ENCODE measurements around the gene STK24. TPM values are rescaled to one million over a fixed set of nuclear protein-coding genes. Genes with fewer than 3 reads are reported as not detected.

The STK24 gene
- total RNA-seq, 1 donor from 2014 or later = 168 TPM

DNA sequence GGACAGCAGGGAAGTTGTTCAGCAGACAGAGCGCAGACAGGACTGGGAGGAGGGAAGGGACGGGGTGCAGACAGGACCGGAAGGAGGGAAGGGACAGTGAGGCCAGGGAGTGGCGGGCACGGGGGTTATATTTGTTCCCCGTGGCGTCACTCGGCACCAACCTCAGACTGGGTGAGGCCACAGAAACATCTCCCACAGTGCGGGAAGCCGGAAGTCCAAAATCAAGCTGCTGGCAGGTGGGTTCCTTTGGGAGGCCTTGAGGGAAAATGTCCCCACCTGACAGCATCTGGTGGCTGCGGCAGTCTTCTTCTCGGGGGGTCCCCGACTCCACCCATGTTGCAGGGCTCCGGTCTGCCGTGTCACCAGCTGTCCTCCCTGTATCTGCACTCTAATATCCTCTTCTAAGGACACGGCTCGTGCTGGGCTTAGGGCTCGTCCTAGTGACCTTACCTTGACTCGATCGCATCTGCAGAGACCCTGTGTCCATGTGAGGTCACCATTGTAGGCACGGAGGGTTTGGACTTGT lies 133.0 kb downstream of the STK24 start:
- Histone ChIP-seq H3K27me3 (ENCODE audit: control insufficient read depth, insufficient read depth, low read length) (no peaks in the 10 kb centered on the region), H3K4me3 (ENCODE audit: low read depth, low read length) (no peak overlapping the region), H3K36me3 (ENCODE audit: control insufficient read depth, insufficient read depth, low read length) (peaks cover 2% of the 10 kb centered on the region)
- TF ChIP-seq, protein P1, sequence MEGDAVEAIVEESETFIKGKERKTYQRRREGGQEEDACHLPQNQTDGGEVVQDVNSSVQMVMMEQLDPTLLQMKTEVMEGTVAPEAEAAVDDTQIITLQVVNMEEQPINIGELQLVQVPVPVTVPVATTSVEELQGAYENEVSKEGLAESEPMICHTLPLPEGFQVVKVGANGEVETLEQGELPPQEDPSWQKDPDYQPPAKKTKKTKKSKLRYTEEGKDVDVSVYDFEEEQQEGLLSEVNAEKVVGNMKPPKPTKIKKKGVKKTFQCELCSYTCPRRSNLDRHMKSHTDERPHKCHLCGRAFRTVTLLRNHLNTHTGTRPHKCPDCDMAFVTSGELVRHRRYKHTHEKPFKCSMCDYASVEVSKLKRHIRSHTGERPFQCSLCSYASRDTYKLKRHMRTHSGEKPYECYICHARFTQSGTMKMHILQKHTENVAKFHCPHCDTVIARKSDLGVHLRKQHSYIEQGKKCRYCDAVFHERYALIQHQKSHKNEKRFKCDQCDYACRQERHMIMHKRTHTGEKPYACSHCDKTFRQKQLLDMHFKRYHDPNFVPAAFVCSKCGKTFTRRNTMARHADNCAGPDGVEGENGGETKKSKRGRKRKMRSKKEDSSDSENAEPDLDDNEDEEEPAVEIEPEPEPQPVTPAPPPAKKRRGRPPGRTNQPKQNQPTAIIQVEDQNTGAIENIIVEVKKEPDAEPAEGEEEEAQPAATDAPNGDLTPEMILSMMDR (IDR thresholded peaks at IDR 0.05; ENCODE audit: insufficient read depth, low read length, severe bottlenecking) = no peak
- DNase-seq (ENCODE audit: low read depth) (no peak), FAIRE-seq (no peak)

DNA sequence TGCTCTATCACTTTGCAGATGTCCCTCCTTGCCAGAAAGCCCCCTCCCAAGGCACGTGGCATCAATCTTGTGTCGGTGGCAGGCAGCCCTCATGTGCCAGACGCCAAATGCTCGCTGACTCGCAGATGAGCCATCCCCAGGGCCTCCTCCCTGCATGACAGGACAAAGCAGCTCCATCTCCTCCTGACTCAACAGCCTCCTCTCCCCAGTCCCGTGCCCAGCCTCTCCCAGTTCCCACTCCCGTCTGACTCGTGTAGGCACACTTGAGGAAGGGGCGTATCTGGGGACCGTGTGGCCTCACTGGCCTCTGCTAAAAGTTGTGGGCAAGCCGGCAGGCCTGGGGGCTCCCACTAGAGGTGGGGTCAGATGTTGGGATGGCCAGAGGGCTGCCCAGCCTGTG lies 133.6 kb downstream of the STK24 start:
- TF ChIP-seq, protein P1 (IDR thresholded peaks at IDR 0.05; ENCODE audit: insufficient read depth, low read length, severe bottlenecking) = no peak
- Histone ChIP-seq H3K27me3 (ENCODE audit: control insufficient read depth, insufficient read depth, low read length) (no peaks in the 10 kb centered on the region), H3K4me3 (ENCODE audit: low read depth, low read length) (no peak overlapping the region), H3K36me3 (ENCODE audit: control insufficient read depth, insufficient read depth, low read length) (peaks cover 2% of the 10 kb centered on the region)
- peak; percentile 82 for DNase-seq (ENCODE audit: low read depth)
- peak; percentile 86 for FAIRE-seq

DNA sequence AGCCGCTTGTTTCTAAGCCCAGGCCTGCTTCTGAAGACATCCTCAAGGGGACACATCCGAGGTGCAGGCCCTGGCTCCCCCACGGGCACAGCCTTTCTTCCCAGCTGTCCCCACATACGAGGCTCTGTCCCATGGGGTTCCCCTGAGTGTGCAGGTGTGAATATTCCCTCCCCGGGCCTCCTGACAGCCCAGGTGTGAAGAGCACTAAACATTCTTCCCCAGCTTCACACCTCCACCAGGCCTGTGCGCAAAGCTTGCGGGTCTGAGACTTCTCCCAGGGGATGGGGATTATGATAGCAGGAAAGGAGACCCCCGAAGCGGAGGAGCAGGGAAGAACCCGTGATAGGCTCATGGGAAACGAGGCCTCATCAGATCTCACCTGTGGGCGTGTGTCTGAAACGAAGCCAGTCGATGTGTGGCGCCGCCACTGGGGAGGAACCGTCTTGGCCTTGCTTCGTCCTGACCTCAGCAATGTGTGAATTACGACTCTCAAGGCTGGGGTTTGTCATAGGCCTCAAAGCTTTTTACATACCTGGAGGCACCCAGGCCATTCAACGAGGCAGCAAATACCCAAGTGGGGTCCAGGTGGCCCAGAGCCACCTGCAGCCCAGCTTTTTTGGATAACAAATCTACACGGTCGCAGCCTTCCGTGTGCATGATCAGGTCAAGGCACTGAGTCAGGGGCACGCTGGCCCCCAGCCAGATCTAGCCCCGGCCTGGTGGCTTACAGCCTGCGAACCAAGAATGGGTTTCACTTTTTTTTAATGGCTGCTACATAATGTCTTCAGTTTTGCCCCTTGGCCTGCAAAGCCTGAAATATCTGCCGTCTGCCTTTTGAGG lies 134.3 kb downstream of the STK24 start:
- Histone ChIP-seq H3K27me3 (ENCODE audit: control insufficient read depth, insufficient read depth, low read length) (no peaks in the 10 kb centered on the region), H3K36me3 (ENCODE audit: control insufficient read depth, insufficient read depth, low read length) (no peaks in the 10 kb centered on the region), H3K4me3 (ENCODE audit: low read depth, low read length) (no peak overlapping the region)
- FAIRE-seq (no peak), DNase-seq (ENCODE audit: low read depth) (no peak)
- TF ChIP-seq, protein P1 (IDR thresholded peaks at IDR 0.05; ENCODE audit: insufficient read depth, low read length, severe bottlenecking) = no peak

DNA sequence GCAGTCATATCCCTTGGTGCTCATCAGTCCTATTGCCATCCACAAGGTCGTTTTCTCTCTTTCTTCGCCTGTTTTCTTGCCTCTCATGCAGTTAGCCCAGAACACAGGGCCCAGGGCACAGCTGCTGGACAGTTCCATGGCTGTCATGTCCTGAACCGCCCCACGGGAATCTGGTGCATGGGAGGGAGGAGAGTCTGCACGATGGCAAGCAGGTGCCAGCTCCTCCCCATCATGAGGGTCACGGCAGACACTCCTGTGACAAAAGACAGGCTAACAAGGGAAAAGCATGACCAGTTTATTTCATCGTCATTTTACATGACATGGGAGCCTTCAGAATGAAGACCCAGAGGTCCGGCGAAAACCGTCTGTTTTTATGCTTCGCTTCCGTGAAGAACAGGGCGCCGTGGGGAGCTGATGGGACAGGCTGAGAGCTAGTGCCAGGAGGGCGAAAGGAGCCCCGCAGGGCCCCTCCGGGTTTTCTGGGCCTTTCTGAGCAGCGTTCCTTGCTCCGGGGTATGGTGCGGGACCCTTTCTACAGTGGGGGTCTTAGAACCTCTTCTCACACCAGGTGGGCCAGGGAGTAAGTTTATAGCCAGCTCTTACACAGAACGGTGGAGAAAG lies 135.7 kb downstream of the STK24 start:
- TF ChIP-seq, protein P1 (IDR thresholded peaks at IDR 0.05; ENCODE audit: insufficient read depth, low read length, severe bottlenecking) = no peak

DNA sequence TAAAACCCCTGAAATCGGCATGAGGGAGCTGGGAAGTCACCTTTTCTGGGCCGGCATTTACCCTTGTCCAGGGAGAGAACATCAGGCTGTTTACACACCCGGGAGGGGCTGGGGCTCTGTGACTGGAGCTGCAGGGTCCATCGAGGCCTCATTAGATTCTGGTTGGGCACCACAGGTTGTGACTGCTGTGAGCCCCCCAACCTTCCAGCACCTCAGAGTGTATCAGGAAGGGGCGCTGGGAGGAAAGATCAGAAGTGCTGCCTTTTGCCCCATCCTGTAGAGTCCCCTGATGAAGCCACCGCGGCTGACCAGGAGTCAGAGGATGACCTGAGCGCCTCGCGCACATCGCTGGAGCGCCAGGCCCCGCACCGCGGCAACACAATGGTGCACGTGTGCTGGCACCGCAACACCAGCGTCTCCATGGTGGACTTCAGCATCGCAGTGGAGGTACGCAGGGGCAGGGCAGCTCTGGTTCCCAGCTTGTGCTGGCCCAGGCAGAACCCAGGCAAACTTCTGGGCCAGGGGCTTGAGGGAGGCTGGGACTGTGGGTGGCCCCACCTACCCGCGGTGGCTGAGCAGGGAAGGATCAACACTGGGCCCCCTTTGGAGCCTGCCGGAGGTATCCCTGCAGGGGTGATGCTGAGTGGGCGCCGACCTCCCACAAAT lies 136.4 kb downstream of the STK24 start:
- no peaks in the 10 kb centered on the region for H3K36me3 ChIP-seq (ENCODE audit: control insufficient read depth, insufficient read depth, low read length)
- H3K4me3 ChIP-seq (ENCODE audit: low read depth, low read length) = no peak overlapping the region
- TF ChIP-seq, protein P1 (IDR thresholded peaks at IDR 0.05; ENCODE audit: insufficient read depth, low read length, severe bottlenecking) = no peak
- FAIRE-seq (no peak), DNase-seq (ENCODE audit: low read depth) (no peak)
- no peaks in the 10 kb centered on the region for H3K27me3 ChIP-seq (ENCODE audit: control insufficient read depth, insufficient read depth, low read length)

More for the DNA sequence above, 135.7 kb downstream of the STK24 start:
- no peak overlapping the region for H3K4me3 ChIP-seq (ENCODE audit: low read depth, low read length)
- no peaks in the 10 kb centered on the region for H3K27me3 ChIP-seq (ENCODE audit: control insufficient read depth, insufficient read depth, low read length)
- FAIRE-seq (no peak), DNase-seq (ENCODE audit: low read depth) (no peak)
- H3K36me3 ChIP-seq (ENCODE audit: control insufficient read depth, insufficient read depth, low read length) = no peaks in the 10 kb centered on the region
